Rectal smooth muscle tissue (tissue), 1 donor: ENCODE data around the gene GNGT2.
"Not testable (repeated sequence)": the region's sequence is repeated elsewhere in the genome, so short reads cannot be mapped to it uniquely, and the experiment has no call there.

ENCODE experiments used
- H3K27ac ChIP-seq: one replicate; pipeline ENCODE4 v1.7.0; 2013; ENCODE audit warnings: low read depth, low read length, inconsistent platforms
- H3K27me3 ChIP-seq: one replicate; pipeline ENCODE4 v1.7.0; 2013; ENCODE audit warnings: low read length; ENCODE audit not compliant: control insufficient read depth, insufficient read depth
- H3K36me3 ChIP-seq: one replicate; pipeline ENCODE4 v1.7.0; 2013; ENCODE audit warnings: low read length; ENCODE audit not compliant: control insufficient read depth, insufficient read depth
- H3K4me1 ChIP-seq: one replicate; pipeline ENCODE4 v1.7.0; 2013; ENCODE audit warnings: low read length; ENCODE audit not compliant: control insufficient read depth, insufficient read depth
- H3K4me3 ChIP-seq: one replicate; pipeline ENCODE4 v1.7.0; 2013; ENCODE audit warnings: low read length
- H3K9ac ChIP-seq: one replicate; pipeline ENCODE4 v1.7.0; 2013; ENCODE audit warnings: low read length

The GNGT2 gene

DNA sequence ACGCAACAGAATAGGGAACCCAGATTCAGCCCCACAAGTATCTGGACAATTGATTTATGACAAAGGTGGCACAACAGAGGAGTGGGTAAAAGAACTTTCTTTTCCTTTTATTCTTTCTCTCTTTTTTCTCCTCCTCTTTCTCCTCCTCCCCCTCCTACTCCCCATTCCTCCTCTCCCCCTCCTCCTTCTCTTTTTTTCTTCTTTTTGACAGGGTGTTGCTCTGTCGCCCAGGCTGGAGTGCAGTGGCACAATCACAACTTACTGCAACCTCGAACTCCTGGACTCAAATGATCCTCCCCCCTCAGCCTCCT, 16.1 kb downstream of the GNGT2 start:
- Histone ChIP-seq H3K27ac (peak overlapping the region; percentile 50), H3K27me3 (no peaks in the 10 kb centered on the region), H3K36me3 (no peaks in the 10 kb centered on the region), H3K4me3 (no peak overlapping the region), H3K4me1 (no peaks in the 10 kb centered on the region), H3K9ac (no peak overlapping the region)

- Histone ChIP-seq H3K9ac (no peak overlapping the region), H3K36me3 (no peaks in the 10 kb centered on the region), H3K4me3 (peak overlapping the region; percentile 83), H3K4me1 (no peaks in the 10 kb centered on the region), H3K27me3 (no peaks in the 10 kb centered on the region), H3K27ac (peak overlapping the region; percentile 98)
Measured at GRCh38 chr17:49193513-49194296, 16.7 kb downstream of the GNGT2 start.

GRCh38 chr17:49191917-49192741, 18.2 kb downstream of the GNGT2 start:
- Histone ChIP-seq H3K4me3 (peak overlapping the region; percentile 83), H3K36me3 (no peaks in the 10 kb centered on the region), H3K9ac (peak overlapping the region; percentile 69), H3K27ac (peak overlapping the region; percentile 98), H3K4me1 (no peaks in the 10 kb centered on the region), H3K27me3 (no peaks in the 10 kb centered on the region)

DNA sequence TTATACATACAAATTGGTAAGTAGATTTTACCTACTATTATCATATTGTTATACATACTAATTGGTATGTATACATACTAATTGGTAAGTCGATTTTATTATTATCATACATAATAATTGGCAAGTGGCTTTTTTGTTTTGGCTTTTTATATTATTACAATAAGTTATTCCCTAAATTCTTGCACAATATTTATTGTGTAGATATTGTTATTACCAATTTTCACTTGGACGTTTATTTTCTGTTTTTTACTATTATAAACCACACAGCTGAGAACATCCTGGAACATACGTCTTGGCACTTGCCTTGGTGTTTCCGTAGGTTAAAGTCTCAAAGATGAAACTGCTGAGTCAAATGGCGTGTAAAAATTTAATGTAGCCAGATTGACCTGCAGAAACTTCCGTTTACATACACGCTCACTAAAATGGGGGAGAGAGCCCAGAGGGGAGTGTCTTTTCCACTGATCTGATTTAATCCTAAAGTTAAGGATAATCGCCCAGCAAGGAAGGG, 18.9 kb downstream of the GNGT2 start:
- Histone ChIP-seq H3K4me3 (peak overlapping the region; percentile 83), H3K9ac (peak overlapping the region; percentile 56), H3K27me3 (no peaks in the 10 kb centered on the region), H3K4me1 (no peaks in the 10 kb centered on the region), H3K36me3 (no peaks in the 10 kb centered on the region), H3K27ac (peak overlapping the region; percentile 98)

- Histone ChIP-seq H3K4me3 (no peak overlapping the region), H3K4me1 (no peaks in the 10 kb centered on the region), H3K36me3 (no peaks in the 10 kb centered on the region), H3K27ac (no peak overlapping the region), H3K27me3 (no peaks in the 10 kb centered on the region), H3K9ac (no peak overlapping the region)
Measured at GRCh38 chr17:49190932-49191331, 19.4 kb downstream of the GNGT2 start.

DNA sequence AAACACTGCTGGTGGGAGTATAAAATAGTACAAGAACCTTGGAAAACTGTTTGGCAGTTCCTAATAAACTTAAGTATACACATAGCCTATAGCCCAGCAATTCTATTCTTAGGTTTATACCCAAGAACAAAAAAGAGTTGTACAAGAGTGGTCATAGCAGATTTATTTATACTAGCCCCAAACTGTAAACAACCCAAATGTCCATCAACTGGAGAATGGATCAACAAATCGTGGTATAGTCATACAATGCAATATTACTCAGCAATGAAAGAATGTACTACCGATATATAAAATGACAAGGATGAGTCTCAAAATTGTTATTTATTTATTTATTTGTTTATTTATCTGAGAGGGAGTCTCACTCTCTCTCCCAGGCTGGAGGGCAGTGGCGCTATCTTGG, 23.1 kb downstream of the GNGT2 start:
- H3K4me1 ChIP-seq, result no peaks in the 10 kb centered on the region
- no peak overlapping the region for H3K9ac ChIP-seq
- H3K4me3 ChIP-seq, result no peak overlapping the region
- H3K36me3 ChIP-seq, result no peaks in the 10 kb centered on the region
- no peaks in the 10 kb centered on the region for H3K27me3 ChIP-seq
- H3K27ac ChIP-seq, result no peak overlapping the region

DNA sequence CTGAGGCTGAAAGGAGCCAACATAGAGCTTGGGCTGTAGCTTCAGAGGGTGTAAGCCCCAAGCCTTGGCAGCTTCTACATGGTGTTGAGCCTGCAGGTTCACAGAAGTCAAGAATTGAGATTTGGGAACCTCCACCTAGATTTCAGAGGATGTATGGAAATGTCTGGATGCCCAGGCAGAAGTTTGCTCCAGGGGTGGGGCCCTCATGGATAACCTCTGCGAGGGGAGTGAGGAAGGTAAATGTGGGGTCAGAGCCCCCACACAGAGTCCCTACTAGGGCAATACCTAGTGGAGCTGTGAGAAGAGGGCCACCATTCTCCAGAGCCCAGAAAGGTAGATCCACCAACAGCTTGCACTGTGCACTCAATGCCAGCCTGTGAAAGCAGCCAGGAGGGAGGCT, 25.0 kb downstream of the GNGT2 start:
- H3K36me3 ChIP-seq, H3K27ac ChIP-seq, H3K27me3 ChIP-seq, H3K4me3 ChIP-seq, H3K4me1 ChIP-seq, H3K9ac ChIP-seq: not testable (repeated sequence)

DNA sequence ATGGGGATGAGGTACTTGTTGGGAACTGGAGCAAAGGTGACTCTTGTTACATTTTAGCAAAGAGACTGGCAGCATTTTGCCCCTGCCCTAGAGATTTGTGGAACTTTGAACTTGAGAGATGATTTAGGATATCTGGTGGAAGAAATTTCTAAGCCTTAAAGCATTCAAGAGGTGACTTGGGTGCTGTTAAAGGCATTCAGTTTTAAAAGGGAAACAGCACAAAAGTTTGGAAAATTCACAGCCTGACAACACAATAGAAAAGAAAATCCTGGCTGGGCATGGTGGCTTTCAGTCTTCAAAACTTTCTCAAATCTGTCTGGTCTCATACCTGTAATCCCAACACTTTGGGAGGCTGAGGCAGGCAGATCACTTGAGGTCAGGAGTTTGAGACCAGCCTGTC, 25.9 kb downstream of the GNGT2 start:
- not testable (repeated sequence) for H3K4me1 ChIP-seq, H3K4me3 ChIP-seq, H3K27ac ChIP-seq, H3K27me3 ChIP-seq, H3K9ac ChIP-seq, H3K36me3 ChIP-seq

DNA sequence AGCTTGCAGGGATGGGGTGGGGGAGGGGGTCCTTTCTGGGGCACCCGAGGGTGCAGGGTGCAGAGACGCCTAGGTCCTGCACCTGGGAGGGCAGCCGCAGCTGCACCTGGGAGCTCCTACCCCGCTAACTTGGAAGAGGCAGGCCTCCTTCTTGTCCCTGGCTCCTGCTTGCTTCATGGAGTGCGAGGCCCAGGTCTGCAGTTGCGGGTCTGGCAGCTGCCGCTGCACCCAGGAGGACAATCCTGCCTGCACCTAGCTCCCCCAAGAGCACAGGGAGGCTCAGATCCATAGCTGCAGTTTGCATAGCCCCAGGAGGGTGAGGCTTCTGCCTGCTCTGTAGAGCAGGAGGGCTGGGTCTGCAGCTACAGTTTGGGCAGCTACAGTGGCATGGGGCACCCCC, 26.6 kb downstream of the GNGT2 start:
- H3K36me3 ChIP-seq, result no peaks in the 10 kb centered on the region
- no peak overlapping the region for H3K27ac ChIP-seq
- H3K4me3 ChIP-seq, result no peak overlapping the region
- H3K4me1 ChIP-seq, result no peaks in the 10 kb centered on the region
- no peaks in the 10 kb centered on the region for H3K27me3 ChIP-seq
- H3K9ac ChIP-seq, result no peak overlapping the region

GRCh38 chr17:49183341-49183740, 27.0 kb downstream of the GNGT2 start:
- H3K4me3 ChIP-seq, result no peak overlapping the region
- no peaks in the 10 kb centered on the region for H3K27me3 ChIP-seq
- no peak overlapping the region for H3K9ac ChIP-seq
- no peaks in the 10 kb centered on the region for H3K4me1 ChIP-seq
- H3K36me3 ChIP-seq, result no peaks in the 10 kb centered on the region
- no peak overlapping the region for H3K27ac ChIP-seq

DNA sequence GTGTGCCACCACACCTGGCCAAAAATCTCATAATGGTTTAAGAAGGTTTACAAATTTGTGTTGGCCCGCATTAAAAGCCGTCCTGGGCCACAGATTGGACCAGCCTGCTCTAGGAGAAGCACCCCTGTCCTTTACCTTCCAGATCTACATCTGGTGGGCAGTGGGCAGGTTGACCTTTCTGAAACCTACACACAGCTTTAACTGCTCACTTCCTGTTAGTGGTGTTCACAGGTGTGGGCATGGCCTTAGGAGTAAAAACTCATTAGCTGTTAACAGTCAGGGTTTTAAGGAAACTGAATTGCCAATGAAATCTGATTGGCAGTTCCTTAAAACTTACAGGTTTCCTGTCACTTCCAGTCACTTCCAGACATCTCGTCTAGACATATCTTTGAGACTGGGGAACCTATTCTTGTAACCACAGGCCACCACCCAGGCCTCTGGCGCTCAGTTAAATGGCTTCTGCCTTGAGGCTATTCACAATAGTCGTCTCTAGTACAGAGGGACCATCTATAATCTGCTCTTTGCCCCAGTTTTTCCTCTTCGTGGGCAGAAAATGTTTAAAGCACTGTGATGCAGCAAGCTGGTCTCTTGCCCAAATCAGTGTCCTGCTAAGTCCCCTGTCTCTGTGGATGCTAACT, 29.3 kb downstream of the GNGT2 start:
- no peak overlapping the region for H3K9ac ChIP-seq
- no peaks in the 10 kb centered on the region for H3K27me3 ChIP-seq
- no peaks in the 10 kb centered on the region for H3K36me3 ChIP-seq
- H3K4me1 ChIP-seq, result no peaks in the 10 kb centered on the region
- H3K4me3 ChIP-seq, result no peak overlapping the region
- H3K27ac ChIP-seq, result no peak overlapping the region

- Histone ChIP-seq H3K27ac (no peak overlapping the region), H3K9ac (no peak overlapping the region), H3K36me3 (no peaks in the 10 kb centered on the region), H3K4me1 (no peaks in the 10 kb centered on the region), H3K27me3 (no peaks in the 10 kb centered on the region), H3K4me3 (no peak overlapping the region)
Measured at GRCh38 chr17:49180303-49180702, 30.1 kb downstream of the GNGT2 start.
